Mammary microvascular endothelial cell (primary cell): ENCODE results near the gene GRIK4. TPM values are rescaled to one million over a fixed set of nuclear protein-coding genes. Genes with fewer than 3 reads are reported as not detected.

ENCODE experiments used
- total RNA-seq: library from RNA; depleted of rRNA; stranded (reverse); fragments of >200 nt; gene quantifications from 2 replicates; pipeline ENCODE4 v1.2.3, GENCODE V29; 2015

Gene GRIK4, protein sequence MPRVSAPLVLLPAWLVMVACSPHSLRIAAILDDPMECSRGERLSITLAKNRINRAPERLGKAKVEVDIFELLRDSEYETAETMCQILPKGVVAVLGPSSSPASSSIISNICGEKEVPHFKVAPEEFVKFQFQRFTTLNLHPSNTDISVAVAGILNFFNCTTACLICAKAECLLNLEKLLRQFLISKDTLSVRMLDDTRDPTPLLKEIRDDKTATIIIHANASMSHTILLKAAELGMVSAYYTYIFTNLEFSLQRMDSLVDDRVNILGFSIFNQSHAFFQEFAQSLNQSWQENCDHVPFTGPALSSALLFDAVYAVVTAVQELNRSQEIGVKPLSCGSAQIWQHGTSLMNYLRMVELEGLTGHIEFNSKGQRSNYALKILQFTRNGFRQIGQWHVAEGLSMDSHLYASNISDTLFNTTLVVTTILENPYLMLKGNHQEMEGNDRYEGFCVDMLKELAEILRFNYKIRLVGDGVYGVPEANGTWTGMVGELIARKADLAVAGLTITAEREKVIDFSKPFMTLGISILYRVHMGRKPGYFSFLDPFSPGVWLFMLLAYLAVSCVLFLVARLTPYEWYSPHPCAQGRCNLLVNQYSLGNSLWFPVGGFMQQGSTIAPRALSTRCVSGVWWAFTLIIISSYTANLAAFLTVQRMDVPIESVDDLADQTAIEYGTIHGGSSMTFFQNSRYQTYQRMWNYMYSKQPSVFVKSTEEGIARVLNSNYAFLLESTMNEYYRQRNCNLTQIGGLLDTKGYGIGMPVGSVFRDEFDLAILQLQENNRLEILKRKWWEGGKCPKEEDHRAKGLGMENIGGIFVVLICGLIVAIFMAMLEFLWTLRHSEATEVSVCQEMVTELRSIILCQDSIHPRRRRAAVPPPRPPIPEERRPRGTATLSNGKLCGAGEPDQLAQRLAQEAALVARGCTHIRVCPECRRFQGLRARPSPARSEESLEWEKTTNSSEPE
- 0.13 and 0.15 TPM in 2 replicates for total RNA-seq

DNA sequence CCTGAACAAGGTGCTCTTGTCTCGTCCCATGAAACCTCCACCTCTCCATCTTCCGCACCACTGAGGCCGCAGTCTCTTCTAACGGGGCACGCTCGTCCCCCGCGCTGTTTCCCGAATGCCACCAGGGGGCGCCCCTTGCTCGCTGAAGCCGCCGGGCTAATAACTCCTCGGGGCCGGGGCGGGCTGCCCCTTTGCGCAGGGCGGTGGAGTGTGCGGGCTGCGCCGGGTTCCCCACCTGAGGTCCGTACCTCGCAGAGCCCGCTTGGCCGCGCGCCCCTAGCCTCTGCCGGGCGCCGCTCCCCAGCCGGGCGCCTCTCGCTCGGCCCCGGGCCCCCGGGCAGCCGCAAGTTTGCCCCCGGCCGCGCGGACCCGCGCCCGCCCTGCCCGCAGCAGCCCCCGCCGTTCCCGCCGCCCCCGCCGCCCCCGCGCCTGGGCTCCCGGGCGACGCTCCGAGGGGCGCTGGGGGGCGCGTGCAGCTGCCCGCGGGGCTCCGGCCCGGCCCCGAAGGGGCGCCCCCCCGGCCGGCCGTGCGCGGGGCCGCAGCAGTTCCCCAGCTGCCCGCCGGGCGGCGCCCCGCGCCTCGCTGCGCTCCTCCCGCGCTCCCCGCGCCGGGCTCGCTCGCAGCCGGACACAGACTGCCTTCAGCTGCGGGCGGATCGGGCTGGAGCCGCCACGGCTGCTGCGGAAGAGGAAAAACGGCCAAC lies at the start of gene GRIK4:
Gene GRIK4, plus strand, starts transcription at position 633 of the 704 bp plus-strand sequence. CDS start 148,571 bp downstream, outside the sequence.

DNA sequence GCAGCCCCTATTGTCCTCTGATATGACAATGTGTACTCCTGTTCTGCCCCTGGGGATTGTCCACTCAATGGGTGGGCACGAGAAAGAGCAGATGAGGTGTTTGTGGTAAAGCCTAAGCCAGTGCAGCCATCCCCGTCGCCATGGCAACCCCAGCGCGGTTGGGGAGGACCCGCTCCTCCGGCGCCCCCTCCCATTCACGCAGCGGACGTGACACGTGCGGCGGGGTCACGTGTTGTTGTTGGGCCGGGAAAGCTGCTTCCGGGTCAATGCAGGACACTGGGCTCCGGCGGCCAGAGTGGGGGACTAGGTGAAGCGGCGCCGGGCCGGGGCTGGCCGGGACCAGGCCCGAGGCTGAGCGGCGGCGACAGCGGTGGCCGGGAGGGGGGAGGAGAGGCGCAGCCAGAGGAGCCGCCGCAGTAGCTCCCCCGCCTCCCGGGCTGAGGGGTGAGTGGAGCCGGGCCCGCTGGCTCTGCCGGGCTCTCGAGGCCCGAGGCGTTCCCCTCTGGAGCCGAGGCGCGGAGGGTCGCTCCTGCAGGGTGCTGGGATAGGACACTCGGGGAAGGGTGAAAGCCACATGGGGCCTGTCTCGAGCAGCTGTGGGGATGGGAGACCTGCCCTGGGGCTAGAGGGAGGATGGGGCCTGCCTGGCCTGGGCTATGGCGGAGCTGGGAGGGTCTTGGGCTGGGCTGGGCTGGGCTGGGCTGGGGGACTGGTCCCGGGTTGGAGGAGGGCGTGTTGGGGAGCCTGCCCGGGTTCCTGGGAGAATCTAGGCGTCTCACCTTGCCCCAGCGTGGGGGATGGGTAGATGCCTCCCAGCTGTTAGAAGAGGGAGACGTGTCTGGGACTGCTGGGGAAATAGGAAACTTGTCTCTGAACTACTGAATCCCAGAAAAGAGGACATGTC lies 512.6 kb downstream of the GRIK4 start, which contains the start of gene TBCEL:
Gene TBCEL, plus strand, starts transcription at position 255 of the 904 bp plus-strand sequence. CDS start 21,589 bp downstream, outside the sequence.

Other genes with a start within 250 kb of the GRIK4 start
- gene TLCD5, start 186.4 kb upstream of the GRIK4 start, total RNA-seq = 5.1 and 7.7 TPM in 2 replicates
- 58.8 and 59.2 TPM in 2 replicates for gene ARHGEF12, start 175.3 kb upstream of the GRIK4 start, total RNA-seq